ENCODE data around the gene OTOG. TPM values are rescaled to one million over a fixed set of nuclear protein-coding genes. Genes with fewer than 3 reads are reported as not detected.

OTOG gene
- total and polyA plus RNA-seq, 2 donors (not counting 1 experiment from before 2014, with no cell fraction given), result not detected

GRCh38 chr11:17533778-17534415 is 13.2 kb upstream of the OTOG start:
- no peaks in the 10 kb centered on the region for H3K36me3 ChIP-seq (replicated peaks in 1 of 2; ENCODE audit: control extremely low read depth in 1 of 2, control insufficient read depth in 1 of 2, extremely low read depth in 1 of 2, insufficient read depth in 2 of 2, low read length in 1 of 2)
- ATAC-seq (ENCODE audit: low read depth) (no peak), DNase-seq (no peak)
- H3K4me1 Mint-ChIP-seq, result no peaks in the 10 kb centered on the region
- CTCF ChIA-PET, result interaction anchor here (0.7 kb wide), 2 partner anchors 153 to 345 kb away, joined by 3 to 6 read pairs; no protein-coding TSS in a partner anchor
- no peaks in the 10 kb centered on the region for H3K79me2 ChIP-seq (ENCODE audit: control insufficient read depth, insufficient read depth, low read length)
- peaks cover 7% of the 10 kb centered on the region for H3K27me3 Mint-ChIP-seq
- no peak overlapping the region for H3K27ac ChIP-seq (ENCODE audit: low read length in 2 of 2)
- intact Hi-C loops (cut with micrococcal nuclease), result no loop called here
- H3K27ac Mint-ChIP-seq, result no peak overlapping the region
- TF ChIP-seq EZH2 (IDR thresholded peaks at IDR 0.05; ENCODE audit: borderline replicate concordance, insufficient read depth, low read depth, low read length, poor library complexity, severe bottlenecking) (no peak), CTCF (IDR thresholded peaks at IDR 0.05) (no peak)
- no peak overlapping the region for H3K4me3 ChIP-seq (ENCODE audit: control extremely low read depth in 1 of 5, extremely low read depth in 1 of 5, insufficient read depth in 1 of 5, low read depth in 2 of 5, low read length in 4 of 5)
- no peak overlapping the region for H2AFZ ChIP-seq (ENCODE audit: insufficient read depth, low read depth, low read length, poor library complexity, severe bottlenecking)
- no peak overlapping the region for H3K4me3 Mint-ChIP-seq
- H3K27me3 ChIP-seq (replicated peaks in 1 of 4; ENCODE audit: control extremely low read depth in 1 of 4, control insufficient read depth in 3 of 4, insufficient read depth in 4 of 4, low read length in 3 of 4), result no peaks in the 10 kb centered on the region
- H4K20me1 ChIP-seq (ENCODE audit: control insufficient read depth, insufficient read depth, low read length, poor library complexity, severe bottlenecking), result no peaks in the 10 kb centered on the region
- no peaks in the 10 kb centered on the region for H3K4me1 ChIP-seq (ENCODE audit: control insufficient read depth in 2 of 2, insufficient read depth in 2 of 2, low read length in 2 of 2)
- H3K4me2 ChIP-seq (replicated peaks; ENCODE audit: low read depth, low read length, poor library complexity, severe bottlenecking), result no peak overlapping the region
- WGBS (ENCODE audit: insufficient coverage), result 86% methylated on average over 11 of the region's 11 CpGs
- no peaks in the 10 kb centered on the region for H3K9me3 Mint-ChIP-seq (ENCODE audit: insufficient read depth)
- POLR2A ChIA-PET, result interaction anchor here (0.6 kb wide), 1 partner anchor 1092 kb away, joined by 3 read pairs; no protein-coding TSS in a partner anchor
- H3K9me3 ChIP-seq (ENCODE audit: control extremely low read depth in 1 of 3, control insufficient read depth in 2 of 3, insufficient read depth in 1 of 3, low read length in 2 of 3), result no peaks in the 10 kb centered on the region
- no peak overlapping the region for H3K9ac ChIP-seq (ENCODE audit: low read length)

GRCh38 chr11:17535488-17535887 is 11.6 kb upstream of the OTOG start:
- Histone ChIP-seq H4K20me1 (ENCODE audit: control insufficient read depth, insufficient read depth, low read length, poor library complexity, severe bottlenecking) (no peaks in the 10 kb centered on the region), H3K9me3 (ENCODE audit: control extremely low read depth in 1 of 3, control insufficient read depth in 2 of 3, insufficient read depth in 1 of 3, low read length in 2 of 3) (no peaks in the 10 kb centered on the region), H3K4me3 (ENCODE audit: control extremely low read depth in 1 of 5, extremely low read depth in 1 of 5, insufficient read depth in 1 of 5, low read depth in 2 of 5, low read length in 4 of 5) (no peak overlapping the region), H3K27me3 (replicated peaks in 1 of 4; ENCODE audit: control extremely low read depth in 1 of 4, control insufficient read depth in 3 of 4, insufficient read depth in 4 of 4, low read length in 3 of 4) (no peaks in the 10 kb centered on the region), H3K27ac (ENCODE audit: low read length in 2 of 2) (no peak overlapping the region), H3K79me2 (ENCODE audit: control insufficient read depth, insufficient read depth, low read length) (no peaks in the 10 kb centered on the region), H3K4me2 (replicated peaks; ENCODE audit: low read depth, low read length, poor library complexity, severe bottlenecking) (no peak overlapping the region), H3K36me3 (replicated peaks in 1 of 2; ENCODE audit: control extremely low read depth in 1 of 2, control insufficient read depth in 1 of 2, extremely low read depth in 1 of 2, insufficient read depth in 2 of 2, low read length in 1 of 2) (no peaks in the 10 kb centered on the region), H3K9ac (ENCODE audit: low read length) (no peak overlapping the region), H3K4me1 (ENCODE audit: control insufficient read depth in 2 of 2, insufficient read depth in 2 of 2, low read length in 2 of 2) (no peaks in the 10 kb centered on the region), H2AFZ (ENCODE audit: insufficient read depth, low read depth, low read length, poor library complexity, severe bottlenecking) (no peak overlapping the region)
- H3K4me3 Mint-ChIP-seq, result no peak overlapping the region
- DNase-seq, result no peak
- H3K9me3 Mint-ChIP-seq (ENCODE audit: insufficient read depth), result no peaks in the 10 kb centered on the region
- no peaks in the 10 kb centered on the region for H3K4me1 Mint-ChIP-seq
- ChIA-PET CTCF (no interaction called here), POLR2A (no interaction called here)
- H3K27ac Mint-ChIP-seq, result no peak overlapping the region
- 83% methylated on average over 1 of the region's 3 CpGs for WGBS (ENCODE audit: insufficient coverage)
- peaks cover 8% of the 10 kb centered on the region for H3K27me3 Mint-ChIP-seq
- intact Hi-C loops (cut with micrococcal nuclease), result no loop called here
- ATAC-seq (ENCODE audit: low read depth), result no peak
- no peak for TF ChIP-seq CTCF (IDR thresholded peaks at IDR 0.05)
- TF ChIP-seq EZH2 (IDR thresholded peaks at IDR 0.05; ENCODE audit: borderline replicate concordance, insufficient read depth, low read depth, low read length, poor library complexity, severe bottlenecking), result no peak
